Measurements from ENCODE around the gene PDXK.

The PDXK gene

GRCh38 chr21:43691086-43691795 is 27.7 kb upstream of the PDXK start:
- H3K4me3 ChIP-seq (ENCODE audit: low read depth, low read length), result no peak overlapping the region
- TF ChIP-seq CTCF (IDR thresholded peaks at IDR 0.05; ENCODE audit: control insufficient read depth, extremely low read depth, insufficient read depth), result no peak
- no peak for DNase-seq (ENCODE audit: low read depth)

DNA sequence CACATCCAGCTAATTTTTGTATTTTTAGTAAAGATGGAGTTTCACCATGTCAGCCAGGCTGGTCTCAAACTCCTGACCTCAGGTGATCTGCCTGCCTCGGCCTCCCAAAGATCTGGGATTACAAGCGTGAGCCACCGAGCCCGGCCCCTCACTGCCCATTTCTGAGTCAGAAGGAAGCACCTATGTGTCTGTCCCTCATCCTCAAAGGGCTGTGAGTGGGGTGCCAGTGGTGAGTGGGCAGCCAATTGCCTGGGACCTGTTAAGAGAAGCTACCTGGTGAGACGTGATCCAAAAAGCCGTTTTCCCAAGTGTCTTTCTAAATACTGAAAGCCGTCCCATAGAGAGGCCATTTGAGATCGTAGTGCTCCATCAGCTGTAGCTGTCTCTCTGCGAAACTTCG is 27.1 kb upstream of the PDXK start:
- DNase-seq (ENCODE audit: low read depth), result no peak
- no peak overlapping the region for H3K4me3 ChIP-seq (ENCODE audit: low read depth, low read length)
- no peak for TF ChIP-seq CTCF (IDR thresholded peaks at IDR 0.05; ENCODE audit: control insufficient read depth, extremely low read depth, insufficient read depth)

DNA sequence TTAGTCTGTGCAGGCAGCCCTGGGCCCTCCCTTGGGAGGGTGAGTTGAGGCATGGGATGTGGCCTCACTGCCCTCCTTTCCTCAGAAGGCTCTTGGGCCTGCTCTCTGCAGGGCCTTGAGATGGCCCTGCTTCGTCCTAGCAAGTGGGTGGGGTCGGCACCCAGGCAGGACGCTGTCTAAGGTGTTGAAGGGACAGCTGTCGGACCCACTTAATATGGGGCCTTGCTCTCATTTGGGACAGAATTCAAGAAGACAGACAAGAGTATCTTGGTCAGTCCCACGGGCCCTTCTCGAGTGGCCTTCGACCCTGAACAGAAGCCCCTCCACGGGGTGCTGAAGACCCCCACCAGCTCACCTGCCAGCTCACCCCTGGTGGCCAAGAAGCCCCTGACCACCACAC is 26.0 kb upstream of the PDXK start:
- DNase-seq (ENCODE audit: low read depth), result no peak
- no peak for TF ChIP-seq CTCF (IDR thresholded peaks at IDR 0.05; ENCODE audit: control insufficient read depth, extremely low read depth, insufficient read depth)
- no peak overlapping the region for H3K4me3 ChIP-seq (ENCODE audit: low read depth, low read length)

DNA sequence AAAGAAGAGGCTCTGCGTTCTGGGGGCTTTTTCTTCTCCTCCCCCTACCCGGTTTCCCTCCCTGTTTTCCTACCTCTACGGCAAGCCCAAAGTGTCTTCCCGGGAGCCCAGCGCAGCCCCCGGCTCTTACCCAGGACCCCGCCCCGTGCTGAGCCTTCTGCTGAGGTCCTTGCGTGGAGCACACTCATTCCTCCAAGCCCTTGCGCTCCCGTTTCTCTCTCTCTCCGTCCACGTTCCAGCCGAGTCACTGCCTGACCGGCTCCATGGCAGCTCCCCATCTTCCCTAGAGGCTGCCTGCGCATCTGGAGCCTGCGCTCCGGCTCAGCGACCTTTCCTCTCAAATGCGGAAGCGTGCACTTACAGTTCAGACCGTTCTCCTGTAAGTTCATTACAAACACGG is 24.9 kb upstream of the PDXK start:
- no peak for DNase-seq (ENCODE audit: low read depth)
- no peak for TF ChIP-seq CTCF (IDR thresholded peaks at IDR 0.05; ENCODE audit: control insufficient read depth, extremely low read depth, insufficient read depth)
- no peak overlapping the region for H3K4me3 ChIP-seq (ENCODE audit: low read depth, low read length)

- DNase-seq (ENCODE audit: low read depth), result no peak
- no peak overlapping the region for H3K4me3 ChIP-seq (ENCODE audit: low read depth, low read length)
- TF ChIP-seq CTCF (IDR thresholded peaks at IDR 0.05; ENCODE audit: control insufficient read depth, extremely low read depth, insufficient read depth), result no peak
These were observed 24.4 kb upstream of the PDXK start for GRCh38 chr21:43694437-43695079.

GRCh38 chr21:43696214-43696613 is 22.7 kb upstream of the PDXK start:
- H3K4me3 ChIP-seq (ENCODE audit: low read depth, low read length), result no peak overlapping the region
- TF ChIP-seq CTCF (IDR thresholded peaks at IDR 0.05; ENCODE audit: control insufficient read depth, extremely low read depth, insufficient read depth), result no peak
- DNase-seq (ENCODE audit: low read depth), result no peak
